ENCODE results near the gene NOS1AP.

NOS1AP gene

GRCh38 chr1:162025541-162025940, 44.0 kb upstream of the NOS1AP start:
- ATAC-seq = no peak
- no peak for TF ChIP-seq TOX (CRISPR knock-in tag; IDR thresholded peaks at IDR 0.05; ENCODE audit: borderline replicate concordance)
- no peak for TF ChIP-seq ARNTL (CRISPR knock-in tag; IDR thresholded peaks at IDR 0.05; ENCODE audit: borderline replicate concordance, low read depth)
- TF ChIP-seq ISL1 (CRISPR knock-in tag; IDR thresholded peaks at IDR 0.05) = no peak
- no peak for TF ChIP-seq RARB (CRISPR knock-in tag; IDR thresholded peaks at IDR 0.05)
- TF ChIP-seq CSRNP3 (CRISPR knock-in tag; IDR thresholded peaks at IDR 0.05) = no peak
- no peak for TF ChIP-seq ZNF565 (CRISPR knock-in tag; conservative IDR thresholded peaks at IDR 0.05; ENCODE audit: low read depth)
- TF ChIP-seq CREB5 (CRISPR knock-in tag; IDR thresholded peaks at IDR 0.05; ENCODE audit: low read depth) = no peak
- no peak for TF ChIP-seq PPARA (CRISPR knock-in tag; IDR thresholded peaks at IDR 0.05; ENCODE audit: borderline replicate concordance)
- no peak for TF ChIP-seq PATZ1 (CRISPR knock-in tag; IDR thresholded peaks at IDR 0.05; ENCODE audit: borderline replicate concordance)
- no peak for TF ChIP-seq ZFP30 (CRISPR knock-in tag; IDR thresholded peaks at IDR 0.05)
- no peak for TF ChIP-seq ZFP3 (CRISPR knock-in tag; IDR thresholded peaks at IDR 0.05)
- no peak for TF ChIP-seq GLIS3 (CRISPR knock-in tag; IDR thresholded peaks at IDR 0.05)
- TF ChIP-seq ZC3H10 (CRISPR knock-in tag; IDR thresholded peaks at IDR 0.05) = no peak
- no peak for TF ChIP-seq SNAI2 (CRISPR knock-in tag; IDR thresholded peaks at IDR 0.05)
- TF ChIP-seq OSR1 (CRISPR knock-in tag; IDR thresholded peaks at IDR 0.05) = no peak
- no peak for TF ChIP-seq ESRRG (CRISPR knock-in tag; IDR thresholded peaks at IDR 0.05)
- TF ChIP-seq POU6F1 (CRISPR knock-in tag; IDR thresholded peaks at IDR 0.05; ENCODE audit: borderline replicate concordance, low read depth) = no peak
- no peak for TF ChIP-seq TCF4 (CRISPR knock-in tag; IDR thresholded peaks at IDR 0.05; ENCODE audit: borderline replicate concordance)
- TF ChIP-seq CSDC2 (CRISPR knock-in tag; IDR thresholded peaks at IDR 0.05) = no peak

GRCh38 chr1:162026881-162027280, 42.6 kb upstream of the NOS1AP start:
- no peak for ATAC-seq
- no peak for TF ChIP-seq CSDC2 (CRISPR knock-in tag; IDR thresholded peaks at IDR 0.05)
- TF ChIP-seq BACH2 (CRISPR knock-in tag; IDR thresholded peaks at IDR 0.05; ENCODE audit: borderline replicate concordance) = no peak
- TF ChIP-seq PPARA (CRISPR knock-in tag; IDR thresholded peaks at IDR 0.05; ENCODE audit: borderline replicate concordance) = no peak
- no peak for TF ChIP-seq ZNF565 (CRISPR knock-in tag; conservative IDR thresholded peaks at IDR 0.05; ENCODE audit: low read depth)
- TF ChIP-seq TSHZ2 (CRISPR knock-in tag; IDR thresholded peaks at IDR 0.05) = no peak
- no peak for TF ChIP-seq CREB5 (CRISPR knock-in tag; IDR thresholded peaks at IDR 0.05; ENCODE audit: low read depth)
- TF ChIP-seq ZC3H10 (CRISPR knock-in tag; IDR thresholded peaks at IDR 0.05) = no peak
- no peak for TF ChIP-seq PATZ1 (CRISPR knock-in tag; IDR thresholded peaks at IDR 0.05; ENCODE audit: borderline replicate concordance)
- no peak for TF ChIP-seq ESRRG (CRISPR knock-in tag; IDR thresholded peaks at IDR 0.05)
- no peak for TF ChIP-seq OSR1 (CRISPR knock-in tag; IDR thresholded peaks at IDR 0.05)
- TF ChIP-seq GLIS3 (CRISPR knock-in tag; IDR thresholded peaks at IDR 0.05) = no peak

Data from SK-N-SH treated with all-trans-retinoic acid at 6 μM for 48 hours (cell line).